Sciatic nerve (tissue), 2 donors: ENCODE measurements around the gene GNGT2. TPM values are rescaled to one million over a fixed set of nuclear protein-coding genes. Genes with fewer than 3 reads are reported as not detected.

ENCODE experiments used
- ATAC-seq: fragments of 200-7000 bp; cut with Tn5 transposase; one replicate; pipeline ENCODE4 v1.9.1; 2020; ENCODE audit warnings: mild to moderate bottlenecking, moderate library complexity
- DNase-seq: peaks from one replicate; pipeline ENCODE4 v3.0.0-alpha.2; 2020; ENCODE audit warnings: low spot score
- intact Hi-C: fragments of 100-400 bp; cut with DNase I; formaldehyde crosslinking; loops from one replicate; pipeline ENCODE4 v1.14.2; 2022
- total RNA-seq: library from RNA; stranded (reverse); fragmentation: NEBNext Ultra II Directional; extraction: Animal tissue kit (Norgen Biotek cat#: 25700); gene quantifications from one replicate; pipeline ENCODE4 v1.2.1, GENCODE V29; 2021
- donor health status: DM: no; HTN: no; CAD: no.
- donor health status: DM: no; HTN: no; CAD: no.

GNGT2 gene
- total RNA-seq, 1 donor from 2014 or later: 1.3 TPM

- intact Hi-C loops: no loop called here
- DNase-seq: peak; percentile 87
- peak; percentile 96 for ATAC-seq
Observed at GRCh38 chr17:49230636-49231562, 20.5 kb upstream of the GNGT2 start, which contains the start of gene PHOSPHO1. TSS of gene PHOSPHO1 (minus strand) at chr17:49230787. CDS start at chr17:49226691, 4,096 bp downstream.

DNA sequence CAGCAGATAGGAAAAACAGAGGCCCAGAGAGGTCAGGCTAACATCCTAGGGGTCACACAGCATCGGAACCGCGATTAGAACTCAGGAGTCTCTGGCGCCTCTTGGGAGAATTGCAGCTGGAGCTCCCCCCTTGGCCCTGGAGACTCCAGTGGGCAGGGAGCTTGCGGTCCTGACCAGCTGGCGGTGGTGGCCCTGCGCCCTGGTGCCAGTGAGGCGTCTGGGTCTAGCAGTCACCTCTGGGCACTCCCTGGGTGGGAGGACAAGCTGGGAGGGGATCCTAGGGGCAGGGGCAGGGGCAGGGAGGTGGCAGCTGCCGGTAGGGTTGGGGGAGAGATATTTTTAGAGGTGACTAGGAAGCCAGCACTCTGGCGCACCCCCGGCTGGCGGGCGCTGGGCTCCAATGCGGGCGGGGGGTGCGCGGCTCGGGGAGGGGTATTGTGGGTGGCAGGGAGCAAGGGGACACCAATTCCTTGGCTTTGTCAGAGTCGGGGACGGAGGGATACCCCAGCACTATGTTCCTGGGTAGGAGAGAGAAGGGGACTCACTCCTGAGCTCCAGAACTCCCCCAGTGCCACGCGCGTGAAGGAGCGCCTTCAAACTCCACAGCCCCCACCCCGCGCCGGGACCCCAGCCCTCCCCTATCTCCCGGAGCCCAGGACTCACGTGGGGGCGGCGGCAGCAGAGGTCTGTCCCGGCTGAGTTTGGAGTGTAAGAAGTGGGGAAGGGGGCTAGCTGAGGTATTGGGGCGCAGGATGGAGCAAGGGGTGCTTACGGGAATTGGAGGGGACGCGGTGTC lies 19.6 kb upstream of the GNGT2 start:
- no peak for ATAC-seq
- DNase-seq: no peak
- intact Hi-C loops: loop anchor here (10.0 kb wide), 1 partner anchor 55 kb away; no protein-coding TSS in a partner anchor

DNA sequence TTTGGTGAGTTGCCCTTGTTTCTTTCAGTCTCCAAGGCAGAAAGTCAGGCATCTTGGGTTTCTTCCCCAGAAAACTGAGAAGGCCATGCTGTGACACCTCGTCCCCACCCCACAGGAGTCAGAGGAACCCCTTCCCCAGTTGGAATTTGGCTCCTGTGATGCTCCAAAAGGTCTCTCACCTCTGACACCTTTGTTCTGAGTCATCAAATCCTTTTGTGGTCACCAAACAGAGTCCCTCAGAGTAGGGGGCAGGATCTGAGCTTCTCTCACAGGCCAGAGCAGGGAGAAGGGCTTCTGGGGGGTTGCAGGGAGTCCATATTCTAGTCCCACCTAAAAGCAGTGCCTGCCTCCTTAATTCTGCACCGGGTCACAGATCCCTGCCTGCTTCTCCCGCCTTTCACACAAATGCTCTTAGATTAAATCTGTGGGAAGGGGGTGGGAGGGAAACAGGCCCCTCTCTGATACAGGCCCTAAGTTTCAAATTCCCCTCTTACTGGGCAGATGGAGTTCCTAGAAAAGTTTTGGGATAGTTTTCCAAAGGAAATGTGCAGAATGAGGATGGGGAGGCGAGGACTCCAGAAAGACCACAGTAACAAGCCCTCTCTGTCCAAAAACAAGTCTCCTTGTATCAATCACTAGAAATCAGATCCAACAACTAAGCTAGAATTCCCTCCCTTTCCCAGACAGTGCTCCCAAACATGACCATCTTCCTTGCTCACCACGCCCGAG lies 18.9 kb upstream of the GNGT2 start:
- intact Hi-C loops: loop anchor here (10.0 kb wide), 1 partner anchor 56 kb away; no protein-coding TSS in a partner anchor
- ATAC-seq (no peak), DNase-seq (no peak)

GRCh38 chr17:49227436-49228261 lies 17.3 kb upstream of the GNGT2 start:
- intact Hi-C loops: loop anchor here (10.0 kb wide), 1 partner anchor 57 kb away; no protein-coding TSS in a partner anchor
- ATAC-seq: peak; percentile 47
- DNase-seq: peak; percentile 85

DNA sequence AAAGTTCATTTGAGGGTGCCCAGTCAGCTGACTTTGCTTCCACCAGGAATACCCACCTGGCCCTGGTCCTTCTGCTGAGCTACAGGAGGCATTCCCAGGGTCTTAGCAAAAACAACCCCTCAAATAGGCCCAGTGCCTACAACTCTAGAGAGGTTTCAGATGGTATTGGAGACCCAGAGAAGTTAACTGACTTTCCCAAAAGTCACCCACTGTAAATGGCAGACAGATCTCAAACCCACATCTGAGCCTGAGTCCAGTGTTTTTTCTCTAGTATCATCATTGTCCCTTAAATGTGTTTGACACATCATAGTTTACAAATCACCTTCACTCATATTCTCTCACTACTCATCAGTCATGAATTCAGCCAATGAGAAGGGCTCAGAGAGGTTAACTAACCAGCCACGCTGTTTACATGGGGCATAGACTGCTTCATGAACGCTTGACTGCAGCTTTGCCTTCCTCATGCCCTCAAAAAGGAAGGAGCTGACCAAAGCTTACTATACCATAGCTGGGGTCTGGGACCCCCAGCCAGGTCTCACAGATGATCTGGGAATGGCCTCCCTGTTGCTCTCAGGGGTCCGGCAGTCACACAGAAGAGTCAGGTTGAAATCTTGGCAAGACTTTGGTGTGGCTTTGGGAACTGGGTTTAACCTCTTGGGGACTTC lies 16.5 kb upstream of the GNGT2 start:
- intact Hi-C loops: loop anchor here (10.0 kb wide), 1 partner anchor 58 kb away; no protein-coding TSS in a partner anchor
- no peak for ATAC-seq

DNA sequence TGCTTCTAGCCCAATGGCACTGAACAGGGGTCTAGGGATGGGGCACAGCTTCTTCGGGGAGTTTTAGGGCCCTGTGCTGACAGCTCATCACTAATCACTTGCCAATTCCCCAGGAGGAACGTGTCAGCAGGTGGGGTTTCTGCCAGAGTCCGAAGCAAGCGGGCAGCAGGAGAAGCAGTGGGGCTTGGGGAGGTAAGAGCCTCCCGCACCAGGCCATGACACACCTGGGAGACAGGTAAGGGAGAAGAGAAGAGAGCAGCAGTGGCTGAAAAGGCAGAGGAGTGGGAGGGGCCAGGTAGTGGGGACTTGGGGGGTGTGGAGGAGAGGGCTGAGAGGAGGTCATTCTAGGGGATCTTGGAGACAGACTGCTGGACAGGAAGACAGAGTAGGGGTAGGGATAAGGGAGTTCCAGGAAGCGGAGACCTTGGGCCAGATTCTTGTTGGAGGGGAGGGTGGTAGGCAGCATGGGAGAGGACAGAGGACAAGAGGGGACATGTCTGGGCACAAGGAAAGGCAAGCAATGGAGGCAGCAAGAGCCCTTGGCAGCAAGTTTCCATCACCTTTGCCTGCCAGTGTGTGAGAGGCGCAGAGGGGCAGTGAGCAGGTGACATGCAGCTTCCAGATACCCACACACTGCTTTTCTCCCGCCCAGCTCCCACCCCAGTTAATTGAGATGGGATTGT lies 15.3 kb upstream of the GNGT2 start:
- DNase-seq (no peak), ATAC-seq (no peak)
- intact Hi-C loops: loop anchor here (10.0 kb wide), 1 partner anchor 59 kb away; no protein-coding TSS in a partner anchor

More for the DNA sequence above, 16.5 kb upstream of the GNGT2 start:
- DNase-seq: no peak

DNA sequence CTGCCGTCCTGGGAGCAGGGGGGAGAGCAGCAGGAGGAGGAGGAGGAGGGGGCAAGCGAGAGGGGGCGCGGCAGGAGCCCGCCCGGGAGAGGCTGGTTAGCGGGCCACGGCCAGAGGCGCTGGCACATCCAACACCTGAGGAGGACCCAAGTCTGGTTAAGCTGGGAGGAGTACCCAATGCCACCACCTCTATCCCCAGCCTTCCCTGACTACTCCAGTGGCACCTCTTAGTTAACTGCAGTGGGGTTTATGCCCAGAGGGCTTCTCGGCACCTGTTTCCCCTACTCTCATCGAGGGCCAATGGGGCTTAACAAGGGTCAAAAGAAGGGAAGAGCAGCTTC lies 14.6 kb upstream of the GNGT2 start:
- no peak for ATAC-seq
- intact Hi-C loops: loop anchor here (10.0 kb wide), 1 partner anchor 60 kb away; no protein-coding TSS in a partner anchor

GRCh38 chr17:49224198-49224996 lies 14.0 kb upstream of the GNGT2 start:
- DNase-seq (no peak), ATAC-seq (no peak)
- intact Hi-C loops: loop anchor here (10.0 kb wide), 1 partner anchor 60 kb away; no protein-coding TSS in a partner anchor

More for the DNA sequence above, 14.6 kb upstream of the GNGT2 start:
- DNase-seq: no peak

- intact Hi-C loops: loop anchor here (10.0 kb wide), 1 partner anchor 61 kb away; no protein-coding TSS in a partner anchor
- DNase-seq (peak; percentile 84), ATAC-seq (peak; percentile 51)
Observed at GRCh38 chr17:49223517-49224197, 13.3 kb upstream of the GNGT2 start.

DNA sequence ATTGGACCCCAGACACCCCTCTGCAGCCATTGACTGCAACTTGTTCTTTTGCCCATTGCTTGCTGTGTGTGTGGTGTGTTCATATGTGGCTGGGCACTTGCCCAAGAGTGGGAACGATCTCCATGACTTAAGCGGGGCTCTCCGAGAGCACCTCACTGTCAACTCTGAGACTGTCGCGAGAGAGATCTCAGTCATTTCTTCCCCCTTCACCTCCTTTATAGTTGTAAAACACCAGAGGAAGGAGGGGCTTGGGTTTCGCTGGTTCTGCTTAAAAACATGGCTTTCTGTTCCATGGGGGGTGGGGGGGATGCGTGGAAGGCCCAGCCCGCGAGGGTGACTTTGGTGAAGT lies 12.8 kb upstream of the GNGT2 start:
- intact Hi-C loops: loop anchor here (10.0 kb wide), 1 partner anchor 62 kb away; no protein-coding TSS in a partner anchor
- DNase-seq: no peak
- ATAC-seq: no peak

DNA sequence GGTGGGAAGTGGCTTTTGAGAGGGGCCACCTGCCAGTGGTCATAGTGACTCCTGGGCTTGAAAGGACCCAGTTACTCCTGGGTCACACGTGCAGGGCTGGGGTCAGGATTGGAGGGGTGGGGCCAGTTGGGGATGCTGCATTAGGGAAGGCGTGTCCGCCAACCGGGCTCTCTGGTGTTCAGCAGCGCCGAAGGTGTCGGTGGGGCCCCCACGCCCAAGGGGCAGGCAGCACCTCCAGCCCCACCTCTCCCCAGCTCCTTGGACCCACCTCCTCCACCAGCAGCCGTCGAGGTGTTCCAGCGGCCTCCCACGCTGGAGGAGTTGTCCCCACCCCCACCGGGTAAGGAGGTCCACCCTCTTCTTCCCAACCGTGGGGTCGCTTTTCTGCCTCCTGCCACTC lies 9.6 kb upstream of the GNGT2 start:
- ATAC-seq (no peak), DNase-seq (no peak)
- intact Hi-C loops: loop anchor here (10.0 kb wide), 1 partner anchor 65 kb away; no protein-coding TSS in a partner anchor

- intact Hi-C loops: no loop called here
- peak; percentile 54 for ATAC-seq
- peak; percentile 59 for DNase-seq
Observed at GRCh38 chr17:49218941-49219913, 8.9 kb upstream of the GNGT2 start.

DNA sequence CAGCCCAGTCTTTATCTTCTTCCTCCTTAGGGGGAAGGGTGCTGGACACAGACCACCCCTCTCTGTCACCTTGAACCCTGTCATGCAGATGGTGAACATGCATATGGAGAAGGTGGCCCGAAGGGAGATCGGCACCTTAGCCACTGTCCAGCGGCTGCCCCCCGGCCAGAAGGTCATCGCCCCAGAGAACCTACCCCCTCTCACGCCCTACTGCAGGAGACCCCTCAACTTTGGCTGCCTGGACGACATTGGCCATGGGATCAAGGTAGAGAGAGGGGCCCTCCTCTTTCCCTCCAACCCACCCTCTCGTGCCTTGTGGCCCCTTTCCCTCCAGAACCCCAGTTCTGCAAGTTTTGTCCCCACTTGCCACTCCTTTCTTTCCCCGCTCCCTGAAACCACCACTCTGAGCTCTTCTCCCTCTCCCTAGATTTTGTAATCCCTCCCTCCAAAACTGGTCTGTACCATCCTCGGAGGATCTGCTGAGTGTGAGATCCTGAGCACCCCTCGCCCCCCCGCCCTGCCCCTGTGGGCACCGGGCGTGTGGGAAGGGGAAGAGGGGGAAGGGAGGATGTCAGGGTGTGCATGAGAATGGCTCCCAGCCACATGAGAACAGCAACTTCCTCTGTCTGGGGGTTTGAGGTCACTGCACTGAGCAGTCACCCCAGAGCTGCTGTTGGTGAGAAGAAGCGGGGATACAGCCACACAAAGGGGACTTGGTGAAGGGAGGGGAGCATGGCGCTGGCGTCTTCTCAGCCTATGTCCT lies 7.5 kb upstream of the GNGT2 start:
- ATAC-seq (peak; percentile 85), DNase-seq (peak; percentile 69)

More for the DNA sequence above, 7.5 kb upstream of the GNGT2 start:
- intact Hi-C loops: no loop called here
